SKM-1 (cell line): ENCODE data around the gene TEF.
"Not testable (repeated sequence)": the region's sequence is repeated elsewhere in the genome, so short reads cannot be mapped to it uniquely, and the experiment has no call there.

ENCODE experiments used
- DNase-seq: peaks from one replicate; lab custom pipeline; 2025; ENCODE audit not compliant: unreplicated experiment; lab: John Stamatoyannopoulos, UW

Gene TEF

GRCh38 chr22:41417622-41418390 is 36.1 kb downstream of the TEF start:
- DNase-seq: no peak

DNA sequence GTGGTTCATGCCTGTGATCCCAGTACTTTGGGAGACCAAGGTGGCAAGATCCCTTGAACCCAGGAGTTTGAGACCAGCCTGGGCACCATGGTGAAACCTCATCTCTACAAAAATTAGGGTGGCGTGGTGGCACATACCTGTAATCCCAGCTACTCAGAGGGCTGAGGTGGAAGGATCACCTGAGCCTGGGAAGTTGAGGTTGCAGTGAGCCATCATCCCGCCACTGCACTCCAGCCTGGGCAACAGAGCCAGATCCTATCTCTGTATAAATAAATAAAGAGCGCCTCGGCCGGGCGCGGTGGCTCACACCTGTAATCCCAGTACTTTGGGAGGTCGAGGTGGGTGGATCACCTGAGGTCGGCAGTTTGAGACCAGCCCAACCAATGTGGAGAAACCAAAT is 37.0 kb downstream of the TEF start:
- DNase-seq: no peak

- DNase-seq: no peak
These were observed 44.1 kb downstream of the TEF start for GRCh38 chr22:41425660-41426365.

- no peak for DNase-seq
These were observed 47.6 kb downstream of the TEF start for GRCh38 chr22:41429232-41429950.

DNA sequence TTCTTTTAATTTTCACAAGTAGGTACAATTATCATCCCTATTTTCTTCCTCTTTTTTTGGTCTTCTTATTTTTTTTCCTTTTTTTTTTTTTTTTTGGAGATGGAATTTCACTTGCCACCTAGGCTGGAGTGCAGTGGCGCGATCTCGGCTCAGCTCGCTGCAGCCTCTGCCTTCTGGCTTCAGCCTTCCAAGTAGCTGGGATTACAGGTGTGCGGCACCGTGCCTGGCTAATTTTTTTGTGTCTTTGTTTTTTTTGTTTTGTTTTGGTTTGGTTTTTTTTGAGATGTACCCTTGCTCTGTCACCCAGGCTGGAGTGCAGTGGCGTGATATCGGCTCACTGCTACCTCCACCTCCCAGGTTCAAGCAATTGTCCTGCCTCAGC is 48.2 kb downstream of the TEF start:
- no peak for DNase-seq

DNA sequence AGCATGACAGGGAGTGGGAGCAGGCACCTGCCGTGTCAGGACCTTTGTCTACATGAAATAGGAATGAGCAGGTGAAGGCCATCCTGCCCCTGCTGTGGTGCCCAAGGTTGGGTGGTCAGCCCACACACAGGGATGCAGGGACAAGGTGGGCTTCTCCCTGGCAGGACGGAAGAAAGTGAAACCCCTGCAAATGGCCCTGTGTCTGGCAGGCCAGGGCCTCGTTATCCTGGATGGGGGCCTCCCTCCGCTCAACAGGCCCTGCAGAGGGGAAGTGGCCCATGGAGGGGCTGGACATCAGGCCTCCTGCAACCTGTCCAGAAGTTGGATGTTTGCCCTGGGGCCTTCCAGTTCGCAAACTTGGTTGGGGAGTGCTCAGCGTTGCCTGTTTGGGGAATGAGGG is 49.9 kb downstream of the TEF start:
- no peak for DNase-seq

DNA sequence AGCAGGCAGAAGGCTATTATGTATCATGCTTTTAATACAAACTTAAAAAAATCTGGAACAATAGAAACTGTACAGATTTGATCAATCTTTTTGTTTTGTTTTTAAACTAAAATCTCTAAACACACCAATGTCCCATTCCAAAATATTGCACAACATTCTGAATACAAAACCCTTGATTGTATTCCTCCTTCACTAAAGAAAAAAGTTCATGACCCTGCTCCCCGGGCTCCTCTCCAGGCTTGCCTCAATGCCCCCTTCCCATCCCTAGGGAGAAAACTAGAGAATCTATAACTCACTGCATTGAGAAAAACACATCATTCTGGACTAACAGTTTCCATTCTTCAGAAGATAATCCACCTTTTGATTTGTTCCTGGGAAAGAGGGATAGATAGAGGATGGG is 51.7 kb downstream of the TEF start:
- DNase-seq: not testable (repeated sequence)

GRCh38 chr22:41434361-41435003 is 52.7 kb downstream of the TEF start:
- DNase-seq: not testable (repeated sequence)

DNA sequence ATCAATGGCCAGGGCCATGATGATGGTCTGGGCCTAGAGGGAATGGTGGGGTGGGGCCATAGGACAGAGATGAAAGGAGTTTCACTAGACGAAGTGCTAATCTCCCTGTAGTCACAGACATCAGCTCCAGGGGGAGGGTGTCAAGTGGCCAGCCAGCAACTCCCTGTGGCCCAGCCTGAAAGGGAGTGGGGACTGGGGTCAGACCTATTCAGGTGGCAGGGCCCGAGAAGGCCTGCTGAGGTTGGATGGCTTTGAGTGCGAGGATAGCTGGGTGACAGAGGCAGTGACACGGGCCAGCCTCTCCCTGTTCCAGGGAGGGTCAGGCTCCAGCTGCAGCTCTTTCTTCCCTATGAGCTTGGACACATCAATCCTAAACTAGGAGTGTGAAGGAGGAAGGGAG is 53.8 kb downstream of the TEF start:
- DNase-seq: no peak

- no peak for DNase-seq
These were observed 54.8 kb downstream of the TEF start for GRCh38 chr22:41436322-41437113.

GRCh38 chr22:41437198-41437597 is 55.5 kb downstream of the TEF start:
- DNase-seq: no peak

- DNase-seq: not testable (repeated sequence)
These were observed 58.8 kb downstream of the TEF start for GRCh38 chr22:41440511-41440910.

DNA sequence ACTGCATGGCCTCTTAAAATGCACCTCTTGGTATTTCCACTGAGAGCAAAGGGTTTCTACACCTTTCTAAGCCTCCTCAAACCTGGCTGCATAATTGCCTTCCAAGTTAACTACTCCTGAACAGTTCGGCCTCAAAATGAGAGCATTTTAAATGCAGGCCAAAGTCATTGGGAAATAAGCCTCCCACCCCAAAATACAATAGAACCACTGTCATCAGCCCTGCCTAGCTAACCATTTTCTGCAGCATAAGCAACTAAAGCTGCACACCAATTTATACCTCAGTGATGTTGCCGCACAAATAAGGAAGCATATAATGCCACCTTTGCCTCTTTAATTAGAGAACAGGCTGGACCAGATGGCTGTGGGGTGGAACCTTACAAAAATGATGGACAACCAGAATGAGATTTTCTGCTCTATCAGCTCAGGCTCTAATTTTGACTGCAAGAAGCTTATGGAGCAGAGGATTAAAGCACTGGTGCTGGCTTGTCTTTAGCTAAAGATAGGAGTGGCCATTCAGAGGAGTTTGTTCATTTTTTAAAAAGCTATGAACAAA is 60.6 kb downstream of the TEF start:
- DNase-seq: no peak

DNA sequence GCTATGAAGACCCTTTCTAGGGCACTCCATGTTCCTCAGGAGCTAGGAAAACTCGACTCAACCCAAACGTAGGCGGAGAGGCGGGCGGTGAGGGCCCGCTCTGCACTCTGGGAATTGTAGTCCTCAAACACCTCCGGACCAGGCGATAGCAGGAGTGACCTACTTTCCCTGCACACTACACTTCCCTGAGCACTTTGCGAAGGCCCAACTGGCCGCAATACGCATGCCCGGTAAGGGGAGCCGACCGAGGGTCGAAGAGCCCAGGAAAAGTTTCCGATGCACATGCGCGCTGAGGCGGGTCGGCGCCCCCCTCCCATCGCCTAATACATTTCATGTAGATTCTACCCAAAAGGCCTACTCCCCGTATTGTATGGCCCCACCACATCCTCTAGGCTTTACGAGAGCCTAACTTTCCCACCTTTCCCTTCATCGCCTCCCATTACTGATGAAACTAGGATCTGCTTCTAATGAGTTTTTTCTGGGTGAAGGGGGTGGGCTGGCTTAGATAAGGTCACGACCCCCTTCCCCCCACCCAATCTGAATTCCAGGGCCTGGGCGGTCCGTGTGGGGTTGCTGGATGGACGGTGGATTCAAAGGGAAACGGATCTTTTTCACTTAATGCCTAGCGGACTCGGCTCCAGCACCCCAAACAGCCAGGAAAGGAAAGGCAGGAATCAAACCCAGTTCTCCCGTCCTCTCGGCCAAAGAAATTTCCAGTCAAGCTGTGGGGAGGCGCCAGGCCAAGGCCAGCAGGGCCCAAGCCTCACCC is 62.8 kb downstream of the TEF start:
- DNase-seq: peak; percentile 68

GRCh38 chr22:41445129-41446056 is 63.7 kb downstream of the TEF start:
- DNase-seq: peak; percentile 16

GRCh38 chr22:41446057-41446501 is 64.3 kb downstream of the TEF start:
- no peak for DNase-seq

DNA sequence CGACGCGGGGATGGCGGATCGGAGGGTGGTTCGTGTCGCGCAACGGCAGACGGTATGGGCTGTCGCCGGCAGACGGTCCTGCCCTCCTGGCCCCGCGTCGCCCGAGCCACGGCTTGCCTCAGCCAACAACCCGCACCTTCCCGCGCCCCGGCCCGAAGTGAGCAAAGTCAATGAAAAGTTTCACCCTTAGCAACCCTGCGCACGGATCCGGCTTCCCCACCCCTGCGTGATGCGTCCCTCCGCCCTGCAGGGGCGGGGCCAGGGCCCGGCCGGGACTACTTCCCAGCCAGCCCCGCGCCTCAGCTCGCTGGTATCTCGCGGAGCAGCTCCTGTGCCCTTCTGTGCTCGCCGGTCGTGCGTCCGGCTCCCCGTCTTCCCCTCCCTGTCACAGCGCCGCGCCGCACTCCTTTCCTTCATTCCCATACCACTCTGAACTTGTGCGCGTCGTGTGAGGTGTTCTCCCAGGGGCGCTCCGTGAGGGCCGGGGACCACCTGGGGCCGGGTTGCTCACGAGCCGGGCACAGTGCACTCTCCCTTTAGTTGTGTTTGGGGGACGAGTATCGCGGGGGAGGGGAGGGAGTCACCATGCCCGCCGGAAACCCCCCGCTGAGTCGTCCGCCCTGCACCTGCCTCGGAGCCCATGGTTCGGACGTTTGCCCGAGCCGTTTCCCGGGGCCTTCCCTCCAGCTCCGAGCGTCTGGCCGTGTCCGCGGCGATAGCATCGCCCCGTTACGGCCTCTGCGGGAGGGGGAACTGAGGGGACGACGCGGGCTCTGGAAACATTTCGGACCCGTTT is 65.1 kb downstream of the TEF start, which contains the start of gene TOB2:
Gene TOB2, minus strand, starts transcription at position 163 of the 796 bp plus-strand sequence. CDS start 9,456 bp downstream, outside the sequence.
- DNase-seq: peak; percentile 86
